Jurkat, Clone E6-1 (cell line): ENCODE measurements around the gene KBTBD13.
A peak's percentile ranks its signal among the peaks of the same experiment; 100 is the strongest.
"Not testable (repeated sequence)": the region's sequence is repeated elsewhere in the genome, so short reads cannot be mapped to it uniquely, and the experiment has no call there.

Experiments
- DNase-seq: peaks from one replicate; pipeline ENCODE4 v3.0.0-alpha.2; 2011; ENCODE audit warnings: low read depth, low spot score
- H3K4me3 ChIP-seq: 2 replicates; pipeline ENCODE4 v1.5.1; 2011; ENCODE audit warnings: mild to moderate bottlenecking, low read length, control low read depth, moderate library complexity

KBTBD13 gene

GRCh38 chr15:65097651-65098263 is 21.2 kb downstream of the KBTBD13 start:
- no peak for DNase-seq
- H3K4me3 ChIP-seq = no peak overlapping the region

DNA sequence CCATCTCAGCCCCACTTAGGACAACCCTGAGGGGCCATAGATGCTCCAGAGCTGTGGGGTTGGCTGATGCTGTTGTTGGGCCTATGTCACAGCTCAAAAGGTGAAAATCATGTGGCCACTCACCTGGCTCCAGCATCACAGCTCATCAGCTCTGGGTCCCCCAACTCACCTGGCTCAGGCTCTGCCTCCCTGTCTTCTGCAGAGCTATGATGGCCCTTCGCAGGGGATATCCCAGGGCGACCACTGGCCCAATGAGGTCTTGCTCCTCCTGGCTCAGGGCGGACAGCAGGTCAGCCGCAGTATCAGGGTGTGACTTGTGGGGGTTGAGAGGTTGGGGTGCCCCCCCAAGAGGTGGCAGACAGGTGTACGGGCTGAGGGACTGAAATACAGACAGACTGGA is 22.8 kb downstream of the KBTBD13 start:
- H3K4me3 ChIP-seq = no peak overlapping the region
- no peak for DNase-seq

- not testable (repeated sequence) for H3K4me3 ChIP-seq, DNase-seq
These were observed 23.3 kb downstream of the KBTBD13 start for GRCh38 chr15:65099801-65100200.

- H3K4me3 ChIP-seq = no peak overlapping the region
- no peak for DNase-seq
These were observed 23.9 kb downstream of the KBTBD13 start for GRCh38 chr15:65100442-65100841.

GRCh38 chr15:65101411-65101890 is 24.9 kb downstream of the KBTBD13 start:
- no peak overlapping the region for H3K4me3 ChIP-seq

DNA sequence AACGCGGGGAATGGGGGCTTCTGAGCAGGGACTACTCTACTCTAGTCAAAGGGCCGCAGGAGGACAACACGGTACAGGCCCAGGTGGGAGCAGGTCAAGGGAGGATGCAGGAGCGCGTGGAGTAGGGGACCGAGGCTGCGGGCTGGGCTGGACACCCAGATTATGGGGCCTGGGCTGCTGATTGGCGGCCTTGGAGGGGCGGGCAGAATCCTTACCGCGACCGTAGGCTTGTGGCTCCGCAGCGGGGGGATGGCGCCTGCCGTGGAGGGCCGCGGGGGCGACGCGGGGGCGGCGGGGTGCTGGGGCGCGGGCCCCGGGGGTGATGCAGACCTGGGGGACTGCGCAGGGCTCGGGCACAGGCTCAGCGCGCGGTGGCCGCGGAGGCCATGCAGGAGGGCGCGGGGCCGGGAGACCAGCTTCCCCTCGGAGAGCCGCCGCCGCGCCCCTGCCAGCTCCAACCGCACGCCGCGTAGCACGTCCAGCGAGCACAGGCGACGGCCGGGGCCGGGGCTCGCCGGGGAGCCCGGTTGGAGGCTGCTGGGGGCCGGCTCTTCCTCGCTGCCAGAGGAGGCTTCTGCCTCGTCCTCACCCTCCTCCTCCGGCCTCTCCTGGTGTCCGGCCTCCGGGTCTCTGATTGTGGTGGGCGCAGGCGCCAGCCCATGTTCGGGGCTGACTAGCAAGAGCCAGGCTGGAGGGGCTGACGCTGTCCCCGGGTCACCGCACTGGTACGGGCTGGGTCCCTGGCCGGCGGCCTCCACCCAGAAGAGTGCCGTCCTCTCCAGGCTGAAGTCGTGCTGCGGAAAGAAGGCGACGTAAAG is 25.6 kb downstream of the KBTBD13 start:
- DNase-seq = no peak
- H3K4me3 ChIP-seq = no peak overlapping the region

More at GRCh38 chr15:65101411-65101890, 24.9 kb downstream of the KBTBD13 start:
- peak; percentile 41 for DNase-seq

- H3K4me3 ChIP-seq = no peak overlapping the region
- no peak for DNase-seq
These were observed 26.4 kb downstream of the KBTBD13 start for GRCh38 chr15:65102912-65103311.

GRCh38 chr15:65105038-65105437 is 28.5 kb downstream of the KBTBD13 start:
- no peak for DNase-seq
- no peak overlapping the region for H3K4me3 ChIP-seq

DNA sequence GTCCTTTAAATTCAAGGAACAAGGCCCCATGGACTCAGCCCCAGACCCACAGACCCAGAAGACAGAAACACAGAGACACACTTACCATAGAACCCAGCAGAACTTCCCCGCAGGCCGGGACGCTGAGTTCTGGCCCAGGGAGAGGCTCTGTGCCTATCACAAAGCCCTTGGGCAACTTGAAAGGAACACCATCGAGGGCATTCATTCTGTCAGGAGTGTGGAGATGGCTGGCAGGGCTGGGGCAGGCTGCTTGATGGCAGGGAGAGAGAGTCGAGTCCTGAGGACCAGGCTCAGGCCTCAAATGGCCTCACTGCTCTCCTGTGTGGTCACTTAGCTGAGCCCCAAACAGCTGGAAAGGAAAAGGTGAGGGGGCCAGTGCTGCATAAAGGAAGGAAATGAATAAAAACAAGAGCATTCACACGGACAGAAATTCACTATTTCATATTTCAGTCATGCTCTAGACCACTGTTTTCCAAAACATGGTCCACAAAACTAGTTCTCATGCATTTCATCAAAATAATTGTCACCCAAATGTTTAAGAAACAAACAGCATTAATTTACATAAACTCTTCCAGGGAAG is 29.6 kb downstream of the KBTBD13 start:
- no peak overlapping the region for H3K4me3 ChIP-seq
- no peak for DNase-seq

DNA sequence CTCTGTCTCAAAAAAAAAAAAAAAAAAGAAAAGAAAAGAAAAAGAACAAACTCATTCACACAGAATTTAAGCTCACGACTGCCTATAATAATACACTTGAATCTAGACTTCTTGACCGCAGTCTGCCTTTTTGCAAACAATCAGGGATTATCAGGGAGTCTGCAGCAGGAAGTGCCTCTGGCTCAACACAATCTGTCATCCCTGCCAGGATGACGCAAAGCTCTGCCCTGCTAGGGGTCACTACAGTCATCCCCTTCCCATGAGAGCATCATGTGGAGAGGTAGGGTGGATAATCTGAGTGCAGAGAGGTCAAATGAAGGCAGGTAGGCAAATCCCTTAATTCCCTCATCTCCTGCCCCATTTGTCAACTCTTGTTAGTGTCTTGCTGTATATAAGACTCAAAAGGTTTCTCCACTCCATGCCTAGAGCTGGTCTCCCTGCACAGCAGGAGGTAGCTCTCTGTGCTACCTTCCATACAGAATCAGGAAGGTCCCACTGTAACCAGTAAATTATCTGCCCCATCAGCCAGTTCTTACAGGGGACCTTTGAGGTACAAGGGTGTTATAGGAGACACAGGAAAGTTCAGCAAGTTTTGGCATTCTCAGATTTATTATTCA is 34.2 kb downstream of the KBTBD13 start:
- no peak overlapping the region for H3K4me3 ChIP-seq
- DNase-seq = no peak

DNA sequence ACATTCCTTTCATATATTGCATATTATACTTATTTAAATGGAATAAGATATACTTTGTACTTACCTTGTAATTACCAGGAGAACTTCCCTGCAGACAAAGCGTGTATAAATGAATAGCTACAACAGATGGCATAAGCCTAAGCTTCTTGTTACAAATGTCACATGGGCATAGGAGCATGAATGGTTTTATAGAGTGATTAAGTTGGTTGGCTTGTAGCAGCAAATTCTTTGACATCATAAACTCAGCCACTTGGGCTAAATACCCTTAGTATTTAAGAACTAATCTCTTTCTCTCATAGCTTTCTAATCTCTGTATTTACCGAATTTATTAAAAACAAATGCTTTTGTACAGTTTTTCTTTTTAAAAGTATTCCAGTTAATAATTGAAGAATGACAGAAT is 38.5 kb downstream of the KBTBD13 start, which contains the start of gene UBAP1L:
TSS of gene UBAP1L (minus strand) at position 115 of the 400 bp plus-strand sequence. CDS start 8,985 bp downstream, outside the sequence.
- no peak within 1 kb of the TSS for H3K4me3 ChIP-seq
- no peak for DNase-seq

- H3K4me3 ChIP-seq = no peak overlapping the region
- DNase-seq = no peak
These were observed 39.0 kb downstream of the KBTBD13 start for GRCh38 chr15:65115542-65115941.
